Measurements from ENCODE around the gene HCK.

GRCh38 chr20:32010666-32011065, 41.4 kb upstream of the HCK start:
- TF ChIP-seq ZFX (IDR thresholded peaks at IDR 0.05) (no peak), CTCF (conservative IDR thresholded peaks at IDR 0.05) (no peak)

Data from C4-2B (cell line).